ENCODE measurements around the gene TNFSF8.

GRCh38 chr9:114968671-114969070 is 38.3 kb upstream of the TNFSF8 start:
- no peak for TF ChIP-seq CTCF (IDR thresholded peaks at IDR 0.05; ENCODE audit: low read length)
- TF ChIP-seq EZH2 (IDR thresholded peaks at IDR 0.05; ENCODE audit: borderline replicate concordance, low read length): no peak

Measured in OCI-LY1 (cell line).